Measurements from ENCODE around the gene RPL7A. TPM values are rescaled to one million over a fixed set of nuclear protein-coding genes. Genes with fewer than 3 reads are reported as not detected.

RPL7A gene
- polyA plus RNA-seq, 1 donor (not counting 4 experiments of a cell fraction or from before 2014, with no cell fraction given), result 2,684 TPM

DNA sequence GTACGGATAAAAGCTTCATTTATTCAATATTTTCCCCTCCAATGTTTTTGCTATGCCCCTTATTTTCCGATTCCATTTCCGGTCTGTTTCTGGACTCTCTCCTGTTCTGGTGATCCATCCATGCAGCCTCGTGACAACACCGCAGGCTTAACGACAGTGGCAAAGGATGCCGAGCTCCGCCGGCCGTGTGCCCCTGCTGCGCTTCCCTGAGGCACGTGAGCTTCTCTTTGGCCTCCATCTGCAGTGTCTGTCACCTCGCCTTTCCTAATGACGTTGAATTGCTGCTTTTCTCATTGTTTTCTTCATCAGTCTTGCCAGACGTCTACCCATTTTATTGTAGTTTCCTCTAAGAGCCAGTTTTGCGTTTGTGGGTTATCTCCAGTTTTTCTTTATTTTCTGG lies 40.7 kb upstream of the RPL7A start:
- dilution Hi-C loops (cut with MboI; ENCODE audit: extremely low pct_ligation_motif_present, low sequenced_read_pairs), result no loop called here
- no peaks in the 10 kb centered on the region for H3K9me1 ChIP-seq (ENCODE audit: control insufficient read depth, extremely low read depth, insufficient read depth, low read length)
- H3K27ac ChIP-seq (ENCODE audit: control insufficient read depth, insufficient read depth, low read length), result no peak overlapping the region
- no peak overlapping the region for H2AFZ ChIP-seq (ENCODE audit: control insufficient read depth, low read length)
- no peak overlapping the region for H3K9ac ChIP-seq (ENCODE audit: control insufficient read depth, extremely low read depth, insufficient read depth, low read length)
- DNase-seq (ENCODE audit: low read depth, low spot score) (no peak), FAIRE-seq (no peak)
- H4K20me1 ChIP-seq (ENCODE audit: control insufficient read depth, extremely low read depth, insufficient read depth, low read length), result no peaks in the 10 kb centered on the region
- H3K4me2 ChIP-seq (ENCODE audit: control insufficient read depth, extremely low read depth, insufficient read depth, low read depth, low read length), result no peak overlapping the region
- H3K36me3 ChIP-seq (ENCODE audit: control insufficient read depth in 2 of 2, extremely low read depth in 1 of 2, insufficient read depth in 2 of 2, low read length in 2 of 2), result no peaks in the 10 kb centered on the region
- H3K27me3 ChIP-seq (ENCODE audit: control insufficient read depth, extremely low read depth, insufficient read depth, low read length), result no peaks in the 10 kb centered on the region
- no peak overlapping the region for H3K4me3 ChIP-seq (ENCODE audit: control insufficient read depth in 2 of 3, extremely low read depth in 1 of 3, insufficient read depth in 2 of 3, low read depth in 1 of 3, low read length in 3 of 3)
- TF ChIP-seq EZH2 (IDR thresholded peaks at IDR 0.05; ENCODE audit: low read length), result no peak
- TF ChIP-seq, protein P1, sequence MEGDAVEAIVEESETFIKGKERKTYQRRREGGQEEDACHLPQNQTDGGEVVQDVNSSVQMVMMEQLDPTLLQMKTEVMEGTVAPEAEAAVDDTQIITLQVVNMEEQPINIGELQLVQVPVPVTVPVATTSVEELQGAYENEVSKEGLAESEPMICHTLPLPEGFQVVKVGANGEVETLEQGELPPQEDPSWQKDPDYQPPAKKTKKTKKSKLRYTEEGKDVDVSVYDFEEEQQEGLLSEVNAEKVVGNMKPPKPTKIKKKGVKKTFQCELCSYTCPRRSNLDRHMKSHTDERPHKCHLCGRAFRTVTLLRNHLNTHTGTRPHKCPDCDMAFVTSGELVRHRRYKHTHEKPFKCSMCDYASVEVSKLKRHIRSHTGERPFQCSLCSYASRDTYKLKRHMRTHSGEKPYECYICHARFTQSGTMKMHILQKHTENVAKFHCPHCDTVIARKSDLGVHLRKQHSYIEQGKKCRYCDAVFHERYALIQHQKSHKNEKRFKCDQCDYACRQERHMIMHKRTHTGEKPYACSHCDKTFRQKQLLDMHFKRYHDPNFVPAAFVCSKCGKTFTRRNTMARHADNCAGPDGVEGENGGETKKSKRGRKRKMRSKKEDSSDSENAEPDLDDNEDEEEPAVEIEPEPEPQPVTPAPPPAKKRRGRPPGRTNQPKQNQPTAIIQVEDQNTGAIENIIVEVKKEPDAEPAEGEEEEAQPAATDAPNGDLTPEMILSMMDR (optimal IDR thresholded peaks at IDR 0.05 in 1 of 3, IDR thresholded peaks at IDR 0.05 in 1 of 3, conservative IDR thresholded peaks at IDR 0.05 in 1 of 3; ENCODE audit: extremely low read depth in 1 of 3, insufficient read depth in 2 of 3, low read length in 3 of 3), result no peak
- no peaks in the 10 kb centered on the region for H3K9me3 ChIP-seq (ENCODE audit: control insufficient read depth, low read depth, low read length)
- no peaks in the 10 kb centered on the region for H3K79me2 ChIP-seq (ENCODE audit: control insufficient read depth, insufficient read depth, low read length)
- H3K4me1 ChIP-seq (ENCODE audit: control insufficient read depth, extremely low read depth, insufficient read depth, low read length), result no peaks in the 10 kb centered on the region

DNA sequence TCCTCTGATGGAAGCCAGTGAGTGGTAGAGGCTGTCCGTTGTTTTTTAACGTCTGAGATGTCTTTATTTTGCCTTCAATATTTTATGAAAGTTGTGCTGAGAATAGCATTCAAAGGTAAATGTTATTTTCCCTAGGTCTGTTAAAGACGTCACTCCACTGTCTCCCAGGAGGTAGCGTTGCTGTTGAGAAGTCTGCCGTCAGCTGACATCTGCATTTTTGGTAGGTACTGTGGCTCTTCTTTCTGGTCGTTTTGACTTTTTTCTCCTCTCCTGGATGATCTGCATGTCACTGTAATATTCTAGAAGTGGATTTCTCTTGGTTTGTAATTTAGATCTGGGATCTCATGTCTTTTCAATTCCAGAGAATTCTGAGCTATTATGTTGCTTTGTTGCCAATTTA lies 38.4 kb upstream of the RPL7A start:
- FAIRE-seq, result no peak
- DNase-seq (ENCODE audit: low read depth, low spot score), result no peak
- no peak overlapping the region for H3K4me3 ChIP-seq (ENCODE audit: control insufficient read depth in 2 of 3, extremely low read depth in 1 of 3, insufficient read depth in 2 of 3, low read depth in 1 of 3, low read length in 3 of 3)
- H3K27ac ChIP-seq (ENCODE audit: control insufficient read depth, insufficient read depth, low read length), result no peak overlapping the region
- no peak overlapping the region for H3K4me2 ChIP-seq (ENCODE audit: control insufficient read depth, extremely low read depth, insufficient read depth, low read depth, low read length)
- H4K20me1 ChIP-seq (ENCODE audit: control insufficient read depth, extremely low read depth, insufficient read depth, low read length), result no peaks in the 10 kb centered on the region
- H3K9ac ChIP-seq (ENCODE audit: control insufficient read depth, extremely low read depth, insufficient read depth, low read length), result no peak overlapping the region
- H3K9me3 ChIP-seq (ENCODE audit: control insufficient read depth, low read depth, low read length), result no peaks in the 10 kb centered on the region
- no peaks in the 10 kb centered on the region for H3K27me3 ChIP-seq (ENCODE audit: control insufficient read depth, extremely low read depth, insufficient read depth, low read length)
- no peaks in the 10 kb centered on the region for H3K36me3 ChIP-seq (ENCODE audit: control insufficient read depth in 2 of 2, extremely low read depth in 1 of 2, insufficient read depth in 2 of 2, low read length in 2 of 2)
- TF ChIP-seq, protein P1 (optimal IDR thresholded peaks at IDR 0.05 in 1 of 3, IDR thresholded peaks at IDR 0.05 in 1 of 3, conservative IDR thresholded peaks at IDR 0.05 in 1 of 3; ENCODE audit: extremely low read depth in 1 of 3, insufficient read depth in 2 of 3, low read length in 3 of 3), result no peak
- TF ChIP-seq EZH2 (IDR thresholded peaks at IDR 0.05; ENCODE audit: low read length), result no peak
- no peaks in the 10 kb centered on the region for H3K9me1 ChIP-seq (ENCODE audit: control insufficient read depth, extremely low read depth, insufficient read depth, low read length)
- H3K79me2 ChIP-seq (ENCODE audit: control insufficient read depth, insufficient read depth, low read length), result no peaks in the 10 kb centered on the region
- dilution Hi-C loops (cut with MboI; ENCODE audit: extremely low pct_ligation_motif_present, low sequenced_read_pairs), result no loop called here
- H2AFZ ChIP-seq (ENCODE audit: control insufficient read depth, low read length), result no peak overlapping the region
- H3K4me1 ChIP-seq (ENCODE audit: control insufficient read depth, extremely low read depth, insufficient read depth, low read length), result no peaks in the 10 kb centered on the region
